Duodenal mucosa (tissue), 2 donors: Measurements from ENCODE around the gene TOPAZ1.

Source experiments
- H3K27ac ChIP-seq: one replicate; pipeline ENCODE4 v1.7.0; 2013; ENCODE audit warnings: low read depth, low read length
- H3K27me3 ChIP-seq, 2 donors: one replicate each; pipeline ENCODE4 v1.7.0; 2013; ENCODE audit warnings: low read length in 2 of 2, control low read depth in 1 of 2; ENCODE audit not compliant: insufficient read depth in 2 of 2, control insufficient read depth in 1 of 2
- H3K36me3 ChIP-seq, 2 donors: one replicate each; pipeline ENCODE4 v1.7.0; 2013; ENCODE audit warnings: low read length in 2 of 2, control low read depth in 1 of 2; ENCODE audit not compliant: insufficient read depth in 2 of 2, control insufficient read depth in 1 of 2
- H3K4me1 ChIP-seq, 2 donors: one replicate each; pipeline ENCODE4 v1.7.0; 2013; ENCODE audit warnings: low read length in 2 of 2, control low read depth in 1 of 2; ENCODE audit not compliant: insufficient read depth in 2 of 2, control insufficient read depth in 1 of 2
- H3K4me3 ChIP-seq, 2 donors: one replicate each; pipeline ENCODE4 v1.7.0; 2013; ENCODE audit warnings: low read length in 2 of 2, low read depth in 1 of 2
- H3K9ac ChIP-seq, 2 donors: one replicate each; pipeline ENCODE4 v1.7.0; 2013; ENCODE audit warnings: low read length in 2 of 2, low read depth in 1 of 2
- H3K9me3 ChIP-seq, 2 donors: one replicate each; pipeline ENCODE4 v1.7.0; 2013; ENCODE audit warnings: low read length in 2 of 2, control low read depth in 1 of 2; ENCODE audit not compliant: control insufficient read depth in 1 of 2

TOPAZ1 gene

GRCh38 chr3:44226573-44226972 lies 15.1 kb upstream of the TOPAZ1 start:
- Histone ChIP-seq H3K4me3 (no peak overlapping the region), H3K9me3 (no peaks in the 10 kb centered on the region), H3K4me1 (peaks cover 0 to 30% of the 10 kb centered on the region in 2 donors), H3K27me3 (no peaks in the 10 kb centered on the region), H3K36me3 (no peaks in the 10 kb centered on the region), H3K9ac (no peak overlapping the region), H3K27ac (no peak overlapping the region)

GRCh38 chr3:44227632-44228031 lies 14.1 kb upstream of the TOPAZ1 start:
- no peaks in the 10 kb centered on the region for H3K36me3 ChIP-seq

GRCh38 chr3:44228900-44229299 lies 12.8 kb upstream of the TOPAZ1 start:
- no peak overlapping the region for H3K27ac ChIP-seq
- no peak overlapping the region for H3K4me3 ChIP-seq
- H3K36me3 ChIP-seq, result no peaks in the 10 kb centered on the region
- peaks cover 0 to 13% of the 10 kb centered on the region in 2 donors for H3K4me1 ChIP-seq
- H3K9me3 ChIP-seq, result no peaks in the 10 kb centered on the region
- no peaks in the 10 kb centered on the region for H3K27me3 ChIP-seq
- no peak overlapping the region for H3K9ac ChIP-seq

More at GRCh38 chr3:44227632-44228031, 14.1 kb upstream of the TOPAZ1 start:
- H3K4me1 ChIP-seq, result peaks cover 0 to 25% of the 10 kb centered on the region in 2 donors
- no peaks in the 10 kb centered on the region for H3K9me3 ChIP-seq
- no peak overlapping the region for H3K9ac ChIP-seq
- no peak overlapping the region for H3K4me3 ChIP-seq
- no peaks in the 10 kb centered on the region for H3K27me3 ChIP-seq
- H3K27ac ChIP-seq, result no peak overlapping the region

GRCh38 chr3:44232407-44232806 lies 9.3 kb upstream of the TOPAZ1 start:
- Histone ChIP-seq H3K9ac (no peak overlapping the region), H3K27me3 (no peaks in the 10 kb centered on the region), H3K36me3 (no peaks in the 10 kb centered on the region), H3K4me3 (no peak overlapping the region), H3K4me1 (peaks cover 3 to 17% of the 10 kb centered on the region in 2 donors), H3K27ac (no peak overlapping the region), H3K9me3 (no peaks in the 10 kb centered on the region)

GRCh38 chr3:44234648-44235268 lies 6.9 kb upstream of the TOPAZ1 start:
- no peaks in the 10 kb centered on the region for H3K9me3 ChIP-seq
- H3K9ac ChIP-seq, result no peak overlapping the region
- H3K27me3 ChIP-seq, result no peaks in the 10 kb centered on the region
- H3K27ac ChIP-seq, result no peak overlapping the region
- H3K36me3 ChIP-seq, result no peaks in the 10 kb centered on the region
- H3K4me3 ChIP-seq, result no peak overlapping the region
- H3K4me1 ChIP-seq, result peaks cover 3 to 17% of the 10 kb centered on the region in 2 donors

- no peaks in the 10 kb centered on the region for H3K9me3 ChIP-seq
- H3K4me3 ChIP-seq, result no peak overlapping the region
- no peaks in the 10 kb centered on the region for H3K27me3 ChIP-seq
- H3K4me1 ChIP-seq, result peaks cover 3 to 17% of the 10 kb centered on the region in 2 donors
- no peaks in the 10 kb centered on the region for H3K36me3 ChIP-seq
- no peak overlapping the region for H3K27ac ChIP-seq
- no peak overlapping the region for H3K9ac ChIP-seq
Observed at GRCh38 chr3:44235604-44236484, 5.8 kb upstream of the TOPAZ1 start.

GRCh38 chr3:44236485-44236908 lies 5.2 kb upstream of the TOPAZ1 start:
- Histone ChIP-seq H3K27ac (no peak overlapping the region), H3K9ac (no peak overlapping the region), H3K9me3 (no peaks in the 10 kb centered on the region), H3K4me3 (no peak overlapping the region), H3K27me3 (no peaks in the 10 kb centered on the region), H3K36me3 (no peaks in the 10 kb centered on the region), H3K4me1 (peaks cover 3 to 17% of the 10 kb centered on the region in 2 donors)

GRCh38 chr3:44237161-44237560 lies 4.5 kb upstream of the TOPAZ1 start:
- Histone ChIP-seq H3K9me3 (no peaks in the 10 kb centered on the region), H3K9ac (no peak overlapping the region), H3K27ac (no peak overlapping the region), H3K36me3 (no peaks in the 10 kb centered on the region), H3K27me3 (no peaks in the 10 kb centered on the region), H3K4me1 (peaks cover 3 to 17% of the 10 kb centered on the region in 2 donors), H3K4me3 (no peak overlapping the region)

- H3K36me3 ChIP-seq, result no peaks in the 10 kb centered on the region
- H3K27me3 ChIP-seq, result no peaks in the 10 kb centered on the region
- H3K27ac ChIP-seq, result no peak overlapping the region
- no peak overlapping the region for H3K4me3 ChIP-seq
- peaks cover 3 to 17% of the 10 kb centered on the region in 2 donors for H3K4me1 ChIP-seq
- no peaks in the 10 kb centered on the region for H3K9me3 ChIP-seq
- no peak overlapping the region for H3K9ac ChIP-seq
Observed at GRCh38 chr3:44237665-44238064, 4.0 kb upstream of the TOPAZ1 start.

- H3K36me3 ChIP-seq, result no peaks in the 10 kb centered on the region
- H3K4me1 ChIP-seq, result peaks cover 3 to 17% of the 10 kb centered on the region in 2 donors
- H3K27ac ChIP-seq, result no peak overlapping the region
- H3K27me3 ChIP-seq, result no peaks in the 10 kb centered on the region
- no peak overlapping the region for H3K9ac ChIP-seq
- no peak overlapping the region for H3K4me3 ChIP-seq
- no peaks in the 10 kb centered on the region for H3K9me3 ChIP-seq
Observed at GRCh38 chr3:44238889-44239288, 2.8 kb upstream of the TOPAZ1 start.
